Panc1 (cell line): ENCODE data around the gene SHISA9.

Experiments used
- CTCF ChIP-seq: fragments of 450-650 bp; IDR thresholded peaks from 2 replicates; pipeline ENCODE4 v1.5.1; 2017; ENCODE audit warnings: mild to moderate bottlenecking
- POLR2AphosphoS5 ChIP-seq: IDR thresholded peaks from 2 replicates; pipeline ENCODE4 v1.6.1; 2012; ENCODE audit warnings: mild to moderate bottlenecking, low read depth, low read length, moderate library complexity
- REST ChIP-seq, 2 experiments: IDR thresholded peaks; 2 replicates each; pipeline ENCODE4 v1.6.1; 2011 to 2012; ENCODE audit warnings: low read depth in 2 of 2, control low read depth in 1 of 2, low read length in 1 of 2, mild to moderate bottlenecking in 1 of 2, moderate library complexity in 1 of 2; ENCODE audit not compliant: insufficient read depth in 1 of 2
- TCF7L2 ChIP-seq: IDR thresholded peaks from 2 replicates; pipeline ENCODE4 v1.6.1; 2011; ENCODE audit warnings: mild to moderate bottlenecking, low read depth, low read length, inconsistent platforms

GRCh38 chr16:12951976-12952375 is 50.6 kb downstream of the SHISA9 start:
- TF ChIP-seq POLR2AphosphoS5 (no peak), TCF7L2 (no peak), REST (IDR thresholded peaks at IDR 0.05; ENCODE audit: insufficient read depth in 1 of 2, low read depth in 2 of 2, low read length in 1 of 2) (no peak), CTCF (no peak)
